ENCODE measurements around the gene TOP1. TPM values are rescaled to one million over a fixed set of nuclear protein-coding genes. Genes with fewer than 3 reads are reported as not detected.

The TOP1 gene
- total RNA-seq, 1 experiment from 2014 or later: 125 TPM

GRCh38 chr20:41121399-41121798, 92.8 kb downstream of the TOP1 start:
- Histone ChIP-seq H3K27ac (ENCODE audit: low read depth, low read length, poor library complexity, severe bottlenecking) (no peak overlapping the region), H3K27me3 (replicated peaks; ENCODE audit: insufficient read depth, low read depth, low read length, poor library complexity) (no peaks in the 10 kb centered on the region), H3K4me3 (ENCODE audit: low read depth, low read length, poor library complexity, severe bottlenecking) (no peak overlapping the region), H3K36me3 (ENCODE audit: insufficient read depth, low read length, poor library complexity, severe bottlenecking) (peaks cover 87% of the 10 kb centered on the region), H3K9me3 (ENCODE audit: low read depth, low read length, poor library complexity, severe bottlenecking) (no peaks in the 10 kb centered on the region), H3K4me1 (ENCODE audit: insufficient read depth, low read length, poor library complexity, severe bottlenecking) (no peaks in the 10 kb centered on the region)
- ChIA-PET CTCF (interaction anchor here (1.2 kb wide), 1 partner anchor 131 kb away, joined by 3 read pairs; no protein-coding TSS in a partner anchor), POLR2A (ENCODE audit: low non-redundant PET) (no interaction called here)
- DNase-seq (ENCODE audit: low spot score): no peak
- intact Hi-C loops (cut with micrococcal nuclease; ENCODE audit: unreplicated experiment): no loop called here
- TF ChIP-seq EZH2 (IDR thresholded peaks at IDR 0.05; ENCODE audit: borderline replicate concordance, low read depth, low read length, poor library complexity, severe bottlenecking): no peak
- TF ChIP-seq CTCF (conservative IDR thresholded peaks at IDR 0.05; ENCODE audit: low read depth, low read length): no peak
- no TSS peak for BruUV-seq (replicated peaks)

- H3K27me3 ChIP-seq (replicated peaks; ENCODE audit: insufficient read depth, low read depth, low read length, poor library complexity): no peaks in the 10 kb centered on the region
- TF ChIP-seq CTCF (conservative IDR thresholded peaks at IDR 0.05; ENCODE audit: low read depth, low read length) (no peak), EZH2 (IDR thresholded peaks at IDR 0.05; ENCODE audit: borderline replicate concordance, low read depth, low read length, poor library complexity, severe bottlenecking) (no peak)
- peaks cover 70% of the 10 kb centered on the region for H3K36me3 ChIP-seq (ENCODE audit: insufficient read depth, low read length, poor library complexity, severe bottlenecking)
- POLR2A ChIA-PET (ENCODE audit: low non-redundant PET): no interaction called here
- no peaks in the 10 kb centered on the region for H3K9me3 ChIP-seq (ENCODE audit: low read depth, low read length, poor library complexity, severe bottlenecking)
- no TSS peak for BruUV-seq (replicated peaks)
- DNase-seq (ENCODE audit: low spot score): no peak
- CTCF ChIA-PET: no interaction called here
- no peak overlapping the region for H3K27ac ChIP-seq (ENCODE audit: low read depth, low read length, poor library complexity, severe bottlenecking)
- H3K4me3 ChIP-seq (ENCODE audit: low read depth, low read length, poor library complexity, severe bottlenecking): no peak overlapping the region
- no peaks in the 10 kb centered on the region for H3K4me1 ChIP-seq (ENCODE audit: insufficient read depth, low read length, poor library complexity, severe bottlenecking)
- intact Hi-C loops (cut with micrococcal nuclease; ENCODE audit: unreplicated experiment): no loop called here
These were observed 95.0 kb downstream of the TOP1 start for GRCh38 chr20:41123631-41124030.

- TF ChIP-seq CTCF (conservative IDR thresholded peaks at IDR 0.05; ENCODE audit: low read depth, low read length): no peak
- TF ChIP-seq EZH2 (IDR thresholded peaks at IDR 0.05; ENCODE audit: borderline replicate concordance, low read depth, low read length, poor library complexity, severe bottlenecking): no peak
- DNase-seq (ENCODE audit: low spot score): no peak
- Histone ChIP-seq H3K27ac (ENCODE audit: low read depth, low read length, poor library complexity, severe bottlenecking) (no peak overlapping the region), H3K4me3 (ENCODE audit: low read depth, low read length, poor library complexity, severe bottlenecking) (no peak overlapping the region), H3K4me1 (ENCODE audit: insufficient read depth, low read length, poor library complexity, severe bottlenecking) (no peaks in the 10 kb centered on the region), H3K9me3 (ENCODE audit: low read depth, low read length, poor library complexity, severe bottlenecking) (no peaks in the 10 kb centered on the region), H3K27me3 (replicated peaks; ENCODE audit: insufficient read depth, low read depth, low read length, poor library complexity) (no peaks in the 10 kb centered on the region), H3K36me3 (ENCODE audit: insufficient read depth, low read length, poor library complexity, severe bottlenecking) (peaks cover 60% of the 10 kb centered on the region)
- intact Hi-C loops (cut with micrococcal nuclease; ENCODE audit: unreplicated experiment): no loop called here
- ChIA-PET POLR2A (ENCODE audit: low non-redundant PET) (no interaction called here), CTCF (no interaction called here)
- no TSS peak for BruUV-seq (replicated peaks)
These were observed 96.0 kb downstream of the TOP1 start for GRCh38 chr20:41124451-41125094.
